ENCODE data around the gene RAB1A.

RAB1A gene

GRCh38 chr2:65054749-65055421 is 75.0 kb downstream of the RAB1A start:
- Histone ChIP-seq H3K9ac (ENCODE audit: low read depth, low read length) (no peak overlapping the region), H3K9me3 (ENCODE audit: control insufficient read depth, insufficient read depth, low read length) (no peaks in the 10 kb centered on the region), H3K4me1 (ENCODE audit: insufficient read depth, low read length) (peaks cover 3% of the 10 kb centered on the region; the same call in 1 of the 2 replicates), H3K36me3 (ENCODE audit: insufficient read depth, low read length) (no peaks in the 10 kb centered on the region)

GRCh38 chr2:65053199-65053598 is 76.7 kb downstream of the RAB1A start:
- Histone ChIP-seq H3K9me3 (ENCODE audit: control insufficient read depth, insufficient read depth, low read length) (0 out of 2 replicates have a peak, but pooled peaks cover 3% of the 10 kb centered on the region), H3K9ac (ENCODE audit: low read depth, low read length) (no peak overlapping the region), H3K4me1 (ENCODE audit: insufficient read depth, low read length) (no peaks in the 10 kb centered on the region), H3K36me3 (ENCODE audit: insufficient read depth, low read length) (no peaks in the 10 kb centered on the region)

DNA sequence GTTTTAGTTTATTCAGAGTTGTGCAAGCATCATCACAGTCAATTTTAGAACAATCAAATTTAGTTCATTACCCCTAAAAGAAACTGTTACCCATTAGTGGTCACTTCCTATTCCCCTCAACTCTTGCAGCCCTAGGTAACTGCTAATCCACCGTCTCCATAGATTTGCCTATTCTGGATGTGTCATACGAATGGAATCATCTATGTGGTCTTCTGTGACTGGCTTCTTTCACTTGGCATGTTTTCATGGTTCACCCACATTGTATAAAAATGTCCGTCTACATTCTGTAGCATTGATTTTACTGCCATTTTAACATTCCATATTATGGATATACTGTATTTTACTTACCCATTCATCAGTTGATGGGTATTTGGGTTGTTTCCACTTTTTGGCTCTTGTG is 79.0 kb downstream of the RAB1A start:
- Histone ChIP-seq H3K4me1 (ENCODE audit: insufficient read depth, low read length) (peaks cover 2% of the 10 kb centered on the region; the same call in 1 of the 2 replicates), H3K9me3 (ENCODE audit: control insufficient read depth, insufficient read depth, low read length) (peaks cover 3% of the 10 kb centered on the region; the same call in 1 of the 2 replicates), H3K36me3 (ENCODE audit: insufficient read depth, low read length) (peaks cover 2% of the 10 kb centered on the region; the same call in 1 of the 2 replicates), H3K9ac (ENCODE audit: low read depth, low read length) (no peak overlapping the region)

DNA sequence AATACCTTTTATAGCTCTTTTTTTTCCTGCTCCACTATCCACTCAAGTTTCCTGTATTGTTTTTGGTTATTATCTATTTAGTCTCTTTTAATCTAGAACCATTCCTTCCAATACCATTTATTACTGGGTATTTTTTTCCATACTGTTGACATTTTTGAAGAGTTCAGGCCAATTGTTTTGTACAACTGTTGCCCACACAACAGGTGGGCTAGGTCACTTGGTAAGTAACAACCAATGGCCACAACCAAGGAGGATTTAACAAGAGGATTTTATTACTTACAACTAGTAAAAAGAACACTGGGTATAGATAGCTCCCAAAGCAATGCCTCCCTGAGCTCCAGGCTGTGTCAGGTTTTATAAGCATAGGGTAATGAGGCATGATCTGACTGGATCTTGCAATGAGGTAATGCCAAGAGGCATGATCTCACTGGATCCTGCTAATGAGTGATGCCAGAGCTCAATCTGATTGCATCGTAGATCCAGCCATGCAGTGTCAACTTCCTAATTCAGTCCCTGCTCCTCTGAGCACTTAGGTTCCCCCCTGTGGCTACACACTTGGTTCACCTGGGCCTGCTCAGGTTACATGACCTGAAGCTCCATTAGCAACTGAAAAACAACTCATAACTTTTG is 80.8 kb downstream of the RAB1A start:
- peaks cover 12% of the 10 kb centered on the region for H3K9me3 ChIP-seq (ENCODE audit: control insufficient read depth, insufficient read depth, low read length)
- H3K9ac ChIP-seq (ENCODE audit: low read depth, low read length): no peak overlapping the region
- H3K4me1 ChIP-seq (ENCODE audit: insufficient read depth, low read length): peaks cover 7% of the 10 kb centered on the region; the same call in 1 of the 2 replicates
- H3K36me3 ChIP-seq (ENCODE audit: insufficient read depth, low read length): peaks cover 2% of the 10 kb centered on the region; the same call in 1 of the 2 replicates

GRCh38 chr2:65046633-65047407 is 83.1 kb downstream of the RAB1A start:
- no peak overlapping the region for H3K9ac ChIP-seq (ENCODE audit: low read depth, low read length)
- H3K4me1 ChIP-seq (ENCODE audit: insufficient read depth, low read length): peaks cover 7% of the 10 kb centered on the region; the same call in 1 of the 2 replicates
- H3K36me3 ChIP-seq (ENCODE audit: insufficient read depth, low read length): peaks cover 7% of the 10 kb centered on the region; the same call in 1 of the 2 replicates
- peaks cover 14% of the 10 kb centered on the region for H3K9me3 ChIP-seq (ENCODE audit: control insufficient read depth, insufficient read depth, low read length)

- H3K4me1 ChIP-seq (ENCODE audit: insufficient read depth, low read length): peaks cover 7% of the 10 kb centered on the region; the same call in 1 of the 2 replicates
These were observed 84.3 kb downstream of the RAB1A start for GRCh38 chr2:65045651-65046050.

GRCh38 chr2:65044097-65044735 is 85.7 kb downstream of the RAB1A start:
- no peak overlapping the region for H3K9ac ChIP-seq (ENCODE audit: low read depth, low read length)

More at GRCh38 chr2:65045651-65046050, 84.3 kb downstream of the RAB1A start:
- peaks cover 7% of the 10 kb centered on the region; the same call in 1 of the 2 replicates for H3K36me3 ChIP-seq (ENCODE audit: insufficient read depth, low read length)
- peaks cover 14% of the 10 kb centered on the region for H3K9me3 ChIP-seq (ENCODE audit: control insufficient read depth, insufficient read depth, low read length)
- no peak overlapping the region for H3K9ac ChIP-seq (ENCODE audit: low read depth, low read length)

DNA sequence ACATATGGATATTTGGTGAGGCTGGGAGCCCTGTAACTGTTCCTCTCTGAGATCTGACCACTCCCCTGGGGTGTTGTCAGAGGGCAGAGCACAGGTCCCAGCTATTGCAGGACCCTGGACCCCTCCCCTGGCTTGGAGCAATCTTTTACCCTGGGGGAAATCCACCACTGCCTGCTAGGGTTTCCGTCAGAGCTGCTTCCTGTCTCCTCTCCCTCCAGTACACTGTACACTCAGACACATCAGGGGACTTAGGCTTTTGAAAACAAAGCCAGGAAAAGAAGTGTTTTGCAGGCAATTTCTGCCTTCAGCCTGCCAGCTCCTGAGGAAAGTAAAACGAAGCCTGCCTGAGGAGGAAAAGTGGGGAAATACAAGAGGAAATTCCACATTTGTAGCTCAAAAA is 86.9 kb downstream of the RAB1A start:
- Histone ChIP-seq H3K9me3 (ENCODE audit: control insufficient read depth, insufficient read depth, low read length) (peaks cover 11% of the 10 kb centered on the region), H3K36me3 (ENCODE audit: insufficient read depth, low read length) (peaks cover 7% of the 10 kb centered on the region; the same call in 1 of the 2 replicates), H3K4me1 (ENCODE audit: insufficient read depth, low read length) (peaks cover 7% of the 10 kb centered on the region; the same call in 1 of the 2 replicates), H3K9ac (ENCODE audit: low read depth, low read length) (no peak overlapping the region)

More at GRCh38 chr2:65044097-65044735, 85.7 kb downstream of the RAB1A start:
- Histone ChIP-seq H3K36me3 (ENCODE audit: insufficient read depth, low read length) (peaks cover 7% of the 10 kb centered on the region; the same call in 1 of the 2 replicates), H3K9me3 (ENCODE audit: control insufficient read depth, insufficient read depth, low read length) (peaks cover 14% of the 10 kb centered on the region), H3K4me1 (ENCODE audit: insufficient read depth, low read length) (peaks cover 7% of the 10 kb centered on the region; the same call in 1 of the 2 replicates)

GRCh38 chr2:65040400-65041261 is 89.3 kb downstream of the RAB1A start:
- 0 out of 2 replicates have a peak, but pooled peaks cover 3% of the 10 kb centered on the region for H3K4me1 ChIP-seq (ENCODE audit: insufficient read depth, low read length)
- H3K9me3 ChIP-seq (ENCODE audit: control insufficient read depth, insufficient read depth, low read length): peaks cover 11% of the 10 kb centered on the region
- H3K9ac ChIP-seq (ENCODE audit: low read depth, low read length): no peak overlapping the region
- H3K36me3 ChIP-seq (ENCODE audit: insufficient read depth, low read length): peaks cover 5% of the 10 kb centered on the region; the same call in 1 of the 2 replicates

- H3K9ac ChIP-seq (ENCODE audit: low read depth, low read length): no peak overlapping the region
- no peaks in the 10 kb centered on the region for H3K4me1 ChIP-seq (ENCODE audit: insufficient read depth, low read length)
- peaks cover 5% of the 10 kb centered on the region; the same call in 1 of the 2 replicates for H3K36me3 ChIP-seq (ENCODE audit: insufficient read depth, low read length)
- peaks cover 7% of the 10 kb centered on the region for H3K9me3 ChIP-seq (ENCODE audit: control insufficient read depth, insufficient read depth, low read length)
These were observed 90.3 kb downstream of the RAB1A start for GRCh38 chr2:65039640-65040039.

- peaks cover 6% of the 10 kb centered on the region; the same call in 1 of the 2 replicates for H3K4me1 ChIP-seq (ENCODE audit: insufficient read depth, low read length)
- H3K9me3 ChIP-seq (ENCODE audit: control insufficient read depth, insufficient read depth, low read length): no peaks in the 10 kb centered on the region
- no peaks in the 10 kb centered on the region for H3K36me3 ChIP-seq (ENCODE audit: insufficient read depth, low read length)
- H3K9ac ChIP-seq (ENCODE audit: low read depth, low read length): no peak overlapping the region
These were observed 92.7 kb downstream of the RAB1A start for GRCh38 chr2:65037178-65037577.

Data from ES-I3 (cell line).